Upper lobe of left lung (tissue), 6 donors: Measurements from ENCODE around the gene DDN. TPM values are rescaled to one million over a fixed set of nuclear protein-coding genes. Genes with fewer than 3 reads are reported as not detected.

Experiments used
- ATAC-seq, 2 donors: fragments of 200-7000 bp; cut with Tn5 transposase; one replicate each; pipeline ENCODE4 v1.9.1; 2022; ENCODE audit warnings: mild to moderate bottlenecking in 2 of 2, moderate library complexity in 2 of 2; ENCODE audit not compliant: low FRiP score in 2 of 2
- DNase-seq, 2 donors: peaks; one replicate each; pipeline ENCODE4 v3.0.0-alpha.2; 2019 to 2020
- H3K27ac ChIP-seq, 4 donors: fragments of 200-600 bp; sonication (generic); one replicate each; pipeline ENCODE4 v1.5.1; 2016 to 2019
- H3K27me3 ChIP-seq, 4 donors: fragments of 200-600 bp; sonication (generic); one replicate each; pipeline ENCODE4 v1.5.1; 2017 to 2019
- H3K36me3 ChIP-seq, 4 donors: fragments of 200-600 bp; sonication (generic); one replicate each; pipeline ENCODE4 v1.5.1; 2016 to 2019
- H3K4me1 ChIP-seq, 4 donors: fragments of 200-600 bp; sonication (generic); one replicate each; pipeline ENCODE4 v1.5.1; 2018 to 2019
- H3K4me3 ChIP-seq, 4 donors: fragments of 200-600 bp; sonication (generic); one replicate each; pipeline ENCODE4 v1.5.1; 2017 to 2019; ENCODE audit warnings: mild to moderate bottlenecking in 2 of 4, moderate library complexity in 1 of 4
- H3K9me3 ChIP-seq, 4 donors: fragments of 200-600 bp; sonication (generic); one replicate each; pipeline ENCODE4 v1.5.1; 2018 to 2019
- CTCF ChIP-seq, 6 experiments: fragments of 450-650 bp in 4 of 6; fragments of 200-600 bp in 2 of 6; sonication (generic) in 2 of 6; IDR thresholded peaks; one replicate each; pipeline ENCODE4 v1.5.1; 2016 to 2019; ENCODE audit warnings: antibody characterized with exemption in 6 of 6
- EP300 ChIP-seq, 4 donors: sonication (generic); formaldehyde crosslinking; IDR thresholded peaks; one replicate each; pipeline ENCODE4 v1.5.1; 2017; ENCODE audit warnings: antibody characterized with exemption in 4 of 4, control low read depth in 2 of 4
- POLR2A ChIP-seq, 4 donors: fragments of 450-650 bp; IDR thresholded peaks; one replicate each; pipeline ENCODE4 v1.5.1; 2016 to 2017; ENCODE audit warnings: antibody characterized with exemption in 4 of 4, mild to moderate bottlenecking in 2 of 4
- POLR2AphosphoS5 ChIP-seq, 2 donors: sonication (generic); formaldehyde crosslinking; IDR thresholded peaks; one replicate each; pipeline ENCODE4 v1.5.1; 2017; ENCODE audit warnings: antibody characterized with exemption in 2 of 2
- WGBS, 2 donors: methylation state at CpG; one replicate each; pipeline ENCODE4 v1.1.5; 2017 to 2018; 5-methylcytosine and 5-hydroxymethylcytosine counted together
- total RNA-seq, 6 donors: library from RNA; depleted of rRNA in 4 of 6; stranded (reverse); fragments of >200 nt in 4 of 6; gene quantifications; one replicate each; pipeline versions ENCODE4 v1.1.0 to v1.2.1, GENCODE V29; 2016 to 2021
- donor health status: DM: no; HTN: no; CAD: no; lungs with moderate emphysema.
- donor health status: DM: no; HTN: yes; CAD: no; lungs with severe emphysema.

Gene DDN
- total RNA-seq, 6 donors from 2014 or later: 0.13 to 0.30 (median 0.18) TPM; not detected in 2

GRCh38 chr12:49026101-49026500, 26.9 kb upstream of the DDN start:
- 98% methylated on average over 11 to 21 of the region's 21 CpGs for WGBS, 2 donors
- no peak for TF ChIP-seq POLR2A (IDR thresholded peaks at IDR 0.05)
- H3K9me3 ChIP-seq: no peaks in the 10 kb centered on the region

DNA sequence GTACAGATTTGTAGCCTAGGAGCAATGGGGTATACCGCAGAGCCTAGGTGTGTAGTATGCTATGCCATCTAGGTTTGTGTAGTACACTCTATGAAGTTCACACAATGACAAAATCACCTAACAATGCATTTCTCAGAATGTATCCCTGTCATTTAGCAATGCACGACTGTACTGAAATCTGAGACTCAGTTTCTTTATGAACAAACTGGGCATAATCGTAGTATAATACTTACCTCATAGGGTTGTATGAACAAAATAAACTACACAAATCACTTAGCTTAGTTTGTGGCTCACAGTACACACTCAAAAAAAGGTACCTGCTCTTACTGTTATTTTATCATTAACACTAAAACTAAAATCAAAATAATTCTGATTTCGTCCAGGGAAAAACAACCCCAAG, 26.3 kb upstream of the DDN start:
- Histone ChIP-seq H3K4me3 (no peak overlapping the region), H3K27ac (no peak overlapping the region), H3K27me3 (no peaks in the 10 kb centered on the region), H3K9me3 (no peaks in the 10 kb centered on the region), H3K4me1 (no peaks in the 10 kb centered on the region), H3K36me3 (peaks cover 53 to 99% (median 86%) of the 10 kb centered on the region in 4 donors)
- no peak for TF ChIP-seq EP300 (IDR thresholded peaks at IDR 0.05)
- TF ChIP-seq POLR2A (IDR thresholded peaks at IDR 0.05): no peak
- no peak for TF ChIP-seq CTCF (IDR thresholded peaks at IDR 0.05)
- no peak for TF ChIP-seq POLR2AphosphoS5 (IDR thresholded peaks at IDR 0.05)
- WGBS, 2 donors: 94 to 95% methylated on average over 4 of the region's 4 CpGs
- ATAC-seq (no peak), DNase-seq (no peak)

More at GRCh38 chr12:49026101-49026500, 26.9 kb upstream of the DDN start:
- ATAC-seq: no peak
- DNase-seq: peak in 1 of 2 donors; percentile 34
- no peak overlapping the region for H3K4me3 ChIP-seq
- H3K36me3 ChIP-seq: peaks cover 53 to 100% (median 87%) of the 10 kb centered on the region in 4 donors
- no peaks in the 10 kb centered on the region for H3K27me3 ChIP-seq
- no peak overlapping the region for H3K27ac ChIP-seq
- no peaks in the 10 kb centered on the region for H3K4me1 ChIP-seq

- H3K36me3 ChIP-seq: peaks cover 53 to 90% (median 83%) of the 10 kb centered on the region in 4 donors
- H3K27ac ChIP-seq: no peak overlapping the region
- TF ChIP-seq POLR2AphosphoS5 (IDR thresholded peaks at IDR 0.05): no peak
- no peak for TF ChIP-seq CTCF (IDR thresholded peaks at IDR 0.05)
- TF ChIP-seq EP300 (IDR thresholded peaks at IDR 0.05): no peak
- TF ChIP-seq POLR2A (IDR thresholded peaks at IDR 0.05): no peak
- no peak for ATAC-seq
- DNase-seq: no peak
- 88 to 92% methylated on average over 10 to 12 of the region's 12 CpGs for WGBS, 2 donors
- peaks cover 0 to 5% (median 3%) of the 10 kb centered on the region in 4 donors for H3K4me1 ChIP-seq
- no peaks in the 10 kb centered on the region for H3K9me3 ChIP-seq
- no peak overlapping the region for H3K4me3 ChIP-seq
- no peaks in the 10 kb centered on the region for H3K27me3 ChIP-seq
Measured at GRCh38 chr12:49024543-49024942, 25.4 kb upstream of the DDN start.

DNA sequence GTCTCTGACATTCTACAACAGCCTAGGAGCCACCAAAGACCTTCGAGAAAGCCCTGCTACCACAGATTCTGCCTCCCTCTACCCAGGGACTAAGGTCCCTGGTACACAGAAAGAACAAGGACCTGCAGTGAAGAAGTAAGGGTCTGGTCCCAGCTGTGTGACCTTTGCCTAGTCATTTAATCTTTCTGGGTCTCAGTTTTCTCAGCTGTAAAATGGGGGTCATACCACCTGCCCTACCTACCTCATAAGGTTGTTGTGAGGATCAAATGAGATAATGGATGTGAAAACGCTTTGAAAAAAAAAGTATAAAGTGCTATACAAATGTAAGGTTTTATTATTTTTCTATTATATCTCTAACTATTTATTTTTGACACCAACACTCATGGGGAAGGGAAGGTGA, 24.6 kb upstream of the DDN start:
- TF ChIP-seq EP300 (IDR thresholded peaks at IDR 0.05) (no peak), POLR2A (IDR thresholded peaks at IDR 0.05) (no peak), CTCF (IDR thresholded peaks at IDR 0.05) (no peak), POLR2AphosphoS5 (IDR thresholded peaks at IDR 0.05) (no peak)
- Histone ChIP-seq H3K27ac (no peak overlapping the region), H3K27me3 (no peaks in the 10 kb centered on the region), H3K9me3 (no peaks in the 10 kb centered on the region), H3K4me3 (no peak overlapping the region), H3K36me3 (peaks cover 53 to 82% (median 76%) of the 10 kb centered on the region in 4 donors), H3K4me1 (peaks cover 0 to 9% (median 8%) of the 10 kb centered on the region in 4 donors)
- 93 to 98% methylated on average over 2 of the region's 2 CpGs for WGBS, 2 donors
- ATAC-seq: no peak
- DNase-seq: no peak

GRCh38 chr12:49022558-49023178, 23.5 kb upstream of the DDN start:
- Histone ChIP-seq H3K9me3 (no peaks in the 10 kb centered on the region), H3K27ac (no peak overlapping the region), H3K36me3 (peaks cover 44 to 71% (median 65%) of the 10 kb centered on the region in 4 donors), H3K4me1 (peaks cover under 1 to 13% (median 12%) of the 10 kb centered on the region in 4 donors), H3K4me3 (no peak overlapping the region), H3K27me3 (no peaks in the 10 kb centered on the region)
- TF ChIP-seq EP300 (IDR thresholded peaks at IDR 0.05) (no peak), POLR2AphosphoS5 (IDR thresholded peaks at IDR 0.05) (no peak)
- ATAC-seq: no peak
- WGBS, 2 donors: 95 to 96% methylated on average over 15 of the region's 15 CpGs
- DNase-seq: no peak
